ENCODE results near the gene ANKRD13C. TPM values are rescaled to one million over a fixed set of nuclear protein-coding genes. Genes with fewer than 3 reads are reported as not detected.

The ANKRD13C gene
- total RNA-seq, 1 donor from 2014 or later: 18.8 TPM

GRCh38 chr1:70299472-70299871 is 55.0 kb downstream of the ANKRD13C start:
- no peak for DNase-seq (ENCODE audit: extremely low read depth, low read depth, low spot score)

GRCh38 chr1:70295749-70296148 is 58.8 kb downstream of the ANKRD13C start:
- no peak for DNase-seq (ENCODE audit: extremely low read depth, low read depth, low spot score)

GRCh38 chr1:70293186-70293843 is 61.2 kb downstream of the ANKRD13C start:
- DNase-seq (ENCODE audit: extremely low read depth, low read depth, low spot score): no peak

GRCh38 chr1:70290218-70290617 is 64.3 kb downstream of the ANKRD13C start:
- DNase-seq (ENCODE audit: extremely low read depth, low read depth, low spot score): no peak

- DNase-seq (ENCODE audit: extremely low read depth, low read depth, low spot score): no peak
These were observed 66.4 kb downstream of the ANKRD13C start for GRCh38 chr1:70288166-70288565.

- no peak for DNase-seq (ENCODE audit: extremely low read depth, low read depth, low spot score)
These were observed 68.1 kb downstream of the ANKRD13C start for GRCh38 chr1:70286453-70286852.

GRCh38 chr1:70284366-70284765 is 70.2 kb downstream of the ANKRD13C start:
- DNase-seq (ENCODE audit: extremely low read depth, low read depth, low spot score): no peak

GRCh38 chr1:70278710-70279109 is 75.8 kb downstream of the ANKRD13C start:
- no peak for DNase-seq (ENCODE audit: extremely low read depth, low read depth, low spot score)

- DNase-seq (ENCODE audit: extremely low read depth, low read depth, low spot score): no peak
These were observed 76.6 kb downstream of the ANKRD13C start for GRCh38 chr1:70277875-70278274.

- DNase-seq (ENCODE audit: extremely low read depth, low read depth, low spot score): no peak
These were observed 88.6 kb downstream of the ANKRD13C start for GRCh38 chr1:70265946-70266345.

GRCh38 chr1:70264839-70265238 is 89.7 kb downstream of the ANKRD13C start:
- DNase-seq (ENCODE audit: extremely low read depth, low read depth, low spot score): peak; percentile 18

- DNase-seq (ENCODE audit: extremely low read depth, low read depth, low spot score): no peak
These were observed 97.9 kb downstream of the ANKRD13C start for GRCh38 chr1:70256664-70257063.

GRCh38 chr1:70248729-70249128 is 105.8 kb downstream of the ANKRD13C start:
- no peak for DNase-seq (ENCODE audit: extremely low read depth, low read depth, low spot score)

- no peak for DNase-seq (ENCODE audit: extremely low read depth, low read depth, low spot score)
These were observed 106.8 kb downstream of the ANKRD13C start for GRCh38 chr1:70247768-70248167.

GRCh38 chr1:70247122-70247521 is 107.4 kb downstream of the ANKRD13C start:
- DNase-seq (ENCODE audit: extremely low read depth, low read depth, low spot score): no peak

GRCh38 chr1:70239940-70240339 is 114.6 kb downstream of the ANKRD13C start:
- DNase-seq (ENCODE audit: extremely low read depth, low read depth, low spot score): no peak

GRCh38 chr1:70234733-70235132 is 119.8 kb downstream of the ANKRD13C start:
- no peak for DNase-seq (ENCODE audit: extremely low read depth, low read depth, low spot score)

- DNase-seq (ENCODE audit: extremely low read depth, low read depth, low spot score): no peak
These were observed 123.0 kb downstream of the ANKRD13C start for GRCh38 chr1:70231475-70231874.

- DNase-seq (ENCODE audit: extremely low read depth, low read depth, low spot score): no peak
These were observed 125.9 kb downstream of the ANKRD13C start for GRCh38 chr1:70228670-70229069.

GRCh38 chr1:70227439-70227838 is 127.1 kb downstream of the ANKRD13C start:
- no peak for DNase-seq (ENCODE audit: extremely low read depth, low read depth, low spot score)

- no peak for DNase-seq (ENCODE audit: extremely low read depth, low read depth, low spot score)
These were observed 129.6 kb downstream of the ANKRD13C start for GRCh38 chr1:70224954-70225353.

- DNase-seq (ENCODE audit: extremely low read depth, low read depth, low spot score): no peak
These were observed 131.7 kb downstream of the ANKRD13C start for GRCh38 chr1:70222716-70223235.
